SK-N-SH treated with all-trans-retinoic acid at 6 μM for 48 hours (cell line): Measurements from ENCODE around the gene TM7SF2.

Experiments used
- ARNTL ChIP-seq: fragments of 450-650 bp; formaldehyde crosslinking; IDR thresholded peaks from 2 replicates; pipeline ENCODE4 v1.5.0; 2020; ENCODE audit warnings: low read depth, mild to moderate bottlenecking, moderate library complexity, borderline replicate concordance
- PATZ1 ChIP-seq: fragments of 250-450 bp; sonication (Bioruptor Pico); IDR thresholded peaks from 2 replicates; pipeline ENCODE4 v1.8.0; 2020; ENCODE audit warnings: mild to moderate bottlenecking, moderate library complexity, borderline replicate concordance
- POU6F1 ChIP-seq: fragments of 250-450 bp; sonication (Bioruptor Pico); IDR thresholded peaks from 2 replicates; pipeline ENCODE4 v1.8.0; 2021; ENCODE audit warnings: low read depth, mild to moderate bottlenecking, moderate library complexity, borderline replicate concordance
- PPARA ChIP-seq: fragments of 250-450 bp; sonication (Bioruptor Pico); IDR thresholded peaks from 2 replicates; pipeline ENCODE4 v1.5.0; 2020; ENCODE audit warnings: mild to moderate bottlenecking, borderline replicate concordance
- SNAI2 ChIP-seq: fragments of 250-450 bp; sonication (Bioruptor Pico); IDR thresholded peaks from 2 replicates; pipeline ENCODE4 v1.5.0; 2020; ENCODE audit warnings: mild to moderate bottlenecking, moderate library complexity
- TSHZ2 ChIP-seq: fragments of 250-450 bp; sonication (Bioruptor Pico); IDR thresholded peaks from 2 replicates; pipeline ENCODE4 v1.5.0; 2020; ENCODE audit warnings: mild to moderate bottlenecking, moderate library complexity
- ZFP3 ChIP-seq: fragments of 250-450 bp; sonication (Bioruptor Pico); IDR thresholded peaks from 2 replicates; pipeline ENCODE4 v1.5.0; 2020; ENCODE audit warnings: mild to moderate bottlenecking, moderate library complexity

GRCh38 chr11:65071907-65072630, 39.6 kb upstream of the TM7SF2 start:
- TF ChIP-seq POU6F1 (CRISPR knock-in tag) = no peak
- TF ChIP-seq ARNTL (CRISPR knock-in tag) = no peak
- TF ChIP-seq SNAI2 (CRISPR knock-in tag) = no peak
- no peak for TF ChIP-seq ZFP3 (CRISPR knock-in tag)
- no peak for TF ChIP-seq TSHZ2 (CRISPR knock-in tag)
- TF ChIP-seq PATZ1 (CRISPR knock-in tag) = no peak
- no peak for TF ChIP-seq PPARA (CRISPR knock-in tag)
